Endothelial cell of umbilical vein (primary cell): ENCODE measurements around the gene STYXL1. TPM values are rescaled to one million over a fixed set of nuclear protein-coding genes. Genes with fewer than 3 reads are reported as not detected.

Experiments
- BruUV-seq: library from RNA; stranded (reverse); fragments of 400-500 nt; replicated peaks from 2 replicates; lab custom pipeline; 2021; lab: Mats Ljungman, UMichigan
- CTCF ChIA-PET: fragments of 300-600, 350-600 bp; sonication (Branson Sonifier 250); formaldehyde crosslinking; loops from one replicate; lab custom pipeline; 2021; ENCODE audit warnings: antibody characterized with exemption, inconsistent platforms; lab: Charles Lee
- POLR2A ChIA-PET: fragments of 300-600, 350-600 bp; sonication (Branson Sonifier 250); formaldehyde crosslinking; loops from one replicate; lab custom pipeline; 2021; ENCODE audit warnings: antibody characterized with exemption, inconsistent platforms; lab: Charles Lee
- DNase-seq: peaks from one replicate; pipeline ENCODE4 v3.0.0-alpha.2; 2011; ENCODE audit warnings: low read depth, low spot score
- FAIRE-seq: peaks from 2 replicates; lab custom pipeline; 2011; peaks lifted over from hg19 to GRCh38; lab: Jason Lieb, UNC
- H2AFZ ChIP-seq: 2 replicates; pipeline ENCODE4 v1.6.0; 2012; ENCODE audit warnings: low read depth, low read length, control low read depth, inconsistent platforms
- H3K27ac ChIP-seq: 2 replicates; pipeline ENCODE4 v1.5.1; 2011; ENCODE audit warnings: low read depth, mild to moderate bottlenecking, control low read depth, low read length, moderate library complexity; ENCODE audit not compliant: insufficient read depth
- H3K27me3 ChIP-seq, 2 experiments: 2 replicates each; pipeline versions ENCODE4 v1.6.0 to v1.6.1; 2011; ENCODE audit warnings: low read length in 2 of 2, mixed read lengths in 1 of 2; ENCODE audit not compliant: control insufficient read depth in 2 of 2, insufficient read depth in 2 of 2
- H3K36me3 ChIP-seq, 2 experiments: 2 replicates in 1 of 2; 3 replicates in 1 of 2; pipeline ENCODE4 v1.5.1; 2011; ENCODE audit warnings: low read length in 2 of 2, mild to moderate bottlenecking in 1 of 2, moderate library complexity in 1 of 2; ENCODE audit not compliant: control insufficient read depth in 2 of 2, insufficient read depth in 2 of 2; ENCODE audit errors: extremely low read depth in 1 of 2
- H3K4me1 ChIP-seq: 3 replicates; pipeline ENCODE4 v1.5.1; 2011; ENCODE audit warnings: mild to moderate bottlenecking, low read length; ENCODE audit not compliant: control insufficient read depth, insufficient read depth; ENCODE audit errors: extremely low read depth
- H3K4me2 ChIP-seq: 2 replicates; pipeline ENCODE4 v1.6.1; 2011; ENCODE audit warnings: low read length, control low read depth, mixed read lengths; ENCODE audit not compliant: insufficient read depth
- H3K4me3 ChIP-seq, 3 experiments: fragments of 200-600 bp in 1 of 3; sonication (generic), shearing (Covaris generic) in 1 of 3; replicated peaks in 1 of 3; 2 replicates each; pipeline ENCODE4 v1.5.1; 2011 to 2016; ENCODE audit warnings: control low read depth in 3 of 3, low read length in 3 of 3, mild to moderate bottlenecking in 2 of 3, inconsistent platforms in 1 of 3, low read depth in 1 of 3, moderate library complexity in 1 of 3; ENCODE audit not compliant: insufficient read depth in 1 of 3
- H3K79me2 ChIP-seq: 2 replicates; pipeline ENCODE4 v1.6.0; 2012; ENCODE audit warnings: low read length, inconsistent platforms; ENCODE audit not compliant: control insufficient read depth, insufficient read depth
- H3K9ac ChIP-seq: replicated peaks from 2 replicates; pipeline ENCODE3; 2011; ENCODE audit warnings: low read length, control low read depth; ENCODE audit not compliant: insufficient read depth; ENCODE audit errors: extremely low read depth
- H3K9me1 ChIP-seq: replicated peaks from 3 replicates; pipeline ENCODE4 v1.6.0; 2011; ENCODE audit warnings: mild to moderate bottlenecking, low read length; ENCODE audit not compliant: control insufficient read depth, insufficient read depth; ENCODE audit errors: extremely low read depth
- H3K9me3 ChIP-seq: replicated peaks from 2 replicates; pipeline ENCODE4 v1.5.1; 2012; ENCODE audit warnings: low read length, inconsistent platforms; ENCODE audit not compliant: control insufficient read depth, insufficient read depth
- H4K20me1 ChIP-seq: replicated peaks from 2 replicates; pipeline ENCODE3; 2011; ENCODE audit warnings: mild to moderate bottlenecking, low read length; ENCODE audit not compliant: control insufficient read depth, insufficient read depth; ENCODE audit errors: extremely low read depth
- EZH2 ChIP-seq: IDR thresholded peaks from 2 replicates; pipeline ENCODE4 v1.6.1; 2012; ENCODE audit warnings: borderline replicate concordance, low read depth, mild to moderate bottlenecking, moderate library complexity, low read length, inconsistent platforms; ENCODE audit not compliant: severe bottlenecking
- FOS ChIP-seq: IDR thresholded peaks from 2 replicates; pipeline ENCODE4 v1.6.1; 2011; ENCODE audit warnings: mild to moderate bottlenecking, low read length, moderate library complexity, borderline replicate concordance; ENCODE audit not compliant: insufficient read depth
- GATA2 ChIP-seq: IDR thresholded peaks from 2 replicates; pipeline ENCODE4 v1.7.0; 2011; ENCODE audit warnings: low read depth, mild to moderate bottlenecking, moderate library complexity, mixed read lengths, low read length; ENCODE audit not compliant: insufficient read length, insufficient read depth
- JUN ChIP-seq: IDR thresholded peaks from 2 replicates; pipeline ENCODE4 v1.6.1; 2011; ENCODE audit warnings: borderline replicate concordance, low read depth; ENCODE audit not compliant: insufficient read length, insufficient read depth
- MAX ChIP-seq: IDR thresholded peaks from 2 replicates; pipeline ENCODE4 v1.6.1; 2011; ENCODE audit not compliant: insufficient read depth, insufficient read length
- MYC ChIP-seq: IDR thresholded peaks from one replicate; pipeline ENCODE4 v1.6.1; 2011; ENCODE audit warnings: mild to moderate bottlenecking, low read depth, low read length
- POLR2A ChIP-seq: IDR thresholded peaks from 2 replicates; pipeline ENCODE4 v1.6.1; 2012; ENCODE audit warnings: low read depth, mild to moderate bottlenecking, control low read depth, low read length
- POLR2AphosphoS5 ChIP-seq: IDR thresholded peaks from 2 replicates; pipeline ENCODE4 v1.6.1; 2012; ENCODE audit warnings: low read depth, mild to moderate bottlenecking, control low read depth, low read length, moderate library complexity; ENCODE audit not compliant: insufficient read depth
- dilution Hi-C: fragments of 300-500 bp; cut with MboI; formaldehyde crosslinking; loops from one replicate; pipeline ENCODE4 v1.15.0; 2019; ENCODE audit warnings: low sequenced_read_pairs; ENCODE audit not compliant: extremely low pct_ligation_motif_present
- intact Hi-C: fragments of 100-400 bp; cut with micrococcal nuclease; formaldehyde crosslinking; loops from one replicate; pipeline ENCODE4 v1.10.0; 2022
- polyA plus RNA-seq, 4 experiments: library from polyadenylated mRNA; depleted of rRNA in 3 of 4; stranded (reverse) in 3 of 4; unstranded in 1 of 4; fragments of >200 nt; gene quantifications; 2 replicates each; pipeline versions ENCODE4 v1.2.1 to v1.2.3, GENCODE V29; 2011 to 2012; ENCODE audit warnings: missing spikeins in 1 of 4
- total RNA-seq: library from RNA; stranded (reverse); gene quantifications from 2 replicates; pipeline ENCODE4 v1.2.3, GENCODE V29; 2021
- TF ChIP-seq, protein P1 (sequence below), 2 donors: IDR thresholded peaks; 1 replicate in 1 of 2; 2 replicates in 1 of 2; pipeline ENCODE4 v1.5.1; 2011; ENCODE audit warnings: low read length in 2 of 2, mild to moderate bottlenecking in 2 of 2, moderate library complexity in 2 of 2, control low read depth in 1 of 2, inconsistent platforms in 1 of 2, low read depth in 1 of 2; ENCODE audit not compliant: insufficient read depth in 1 of 2; ENCODE audit errors: extremely low read depth in 1 of 2

STYXL1 gene
- total and polyA plus RNA-seq, 2 donors (not counting 3 experiments of a cell fraction or from before 2014, with no cell fraction given) = 23.0 to 67.6 TPM

DNA sequence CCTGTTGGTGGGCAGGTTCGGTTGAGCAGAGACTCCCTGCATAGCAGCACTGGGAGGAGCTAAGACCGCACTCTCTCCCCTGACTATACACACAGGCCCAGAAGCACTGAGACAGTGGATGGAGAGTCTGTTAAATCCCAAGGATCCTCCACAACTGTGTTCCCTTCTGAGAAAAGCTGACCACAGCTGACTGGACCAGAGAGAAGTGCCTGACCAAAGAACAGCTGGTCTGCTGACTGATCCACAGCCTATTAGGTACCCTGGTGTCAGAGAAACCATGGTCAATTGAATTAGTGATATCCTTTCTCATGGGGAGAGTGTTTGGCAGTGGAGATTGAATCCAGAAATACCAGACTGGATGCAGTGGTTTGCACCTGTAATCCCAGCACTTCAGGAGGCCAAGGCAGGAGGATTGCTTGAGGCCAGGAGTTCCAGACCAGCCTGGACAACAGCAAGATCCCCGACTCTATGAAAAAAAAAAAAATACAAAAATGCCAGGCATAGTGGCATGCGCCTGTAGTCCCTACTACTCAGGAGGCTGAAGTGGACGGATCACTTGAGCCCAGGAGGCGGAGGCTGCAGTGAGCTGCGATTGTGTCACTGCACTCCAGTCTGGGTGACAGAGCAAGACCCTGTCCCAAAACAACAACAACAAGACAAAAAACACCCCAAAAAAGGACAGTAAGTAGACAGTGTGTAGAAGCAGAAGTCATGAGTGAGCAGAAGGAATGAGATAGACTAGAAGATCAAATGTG is 25.6 kb downstream of the STYXL1 start:
- no peaks in the 10 kb centered on the region for H3K79me2 ChIP-seq
- no peaks in the 10 kb centered on the region for H3K9me3 ChIP-seq
- TF ChIP-seq, protein P1, sequence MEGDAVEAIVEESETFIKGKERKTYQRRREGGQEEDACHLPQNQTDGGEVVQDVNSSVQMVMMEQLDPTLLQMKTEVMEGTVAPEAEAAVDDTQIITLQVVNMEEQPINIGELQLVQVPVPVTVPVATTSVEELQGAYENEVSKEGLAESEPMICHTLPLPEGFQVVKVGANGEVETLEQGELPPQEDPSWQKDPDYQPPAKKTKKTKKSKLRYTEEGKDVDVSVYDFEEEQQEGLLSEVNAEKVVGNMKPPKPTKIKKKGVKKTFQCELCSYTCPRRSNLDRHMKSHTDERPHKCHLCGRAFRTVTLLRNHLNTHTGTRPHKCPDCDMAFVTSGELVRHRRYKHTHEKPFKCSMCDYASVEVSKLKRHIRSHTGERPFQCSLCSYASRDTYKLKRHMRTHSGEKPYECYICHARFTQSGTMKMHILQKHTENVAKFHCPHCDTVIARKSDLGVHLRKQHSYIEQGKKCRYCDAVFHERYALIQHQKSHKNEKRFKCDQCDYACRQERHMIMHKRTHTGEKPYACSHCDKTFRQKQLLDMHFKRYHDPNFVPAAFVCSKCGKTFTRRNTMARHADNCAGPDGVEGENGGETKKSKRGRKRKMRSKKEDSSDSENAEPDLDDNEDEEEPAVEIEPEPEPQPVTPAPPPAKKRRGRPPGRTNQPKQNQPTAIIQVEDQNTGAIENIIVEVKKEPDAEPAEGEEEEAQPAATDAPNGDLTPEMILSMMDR (IDR thresholded peaks at IDR 0.05; ENCODE audit: extremely low read depth in 1 of 2, insufficient read depth in 1 of 2, low read depth in 1 of 2, low read length in 2 of 2) = no peak
- TF ChIP-seq POLR2A = no peak
- TF ChIP-seq GATA2 = no peak
- no peak for TF ChIP-seq JUN
- no peak for TF ChIP-seq MAX
- TF ChIP-seq EZH2 = no peak
- no peak for TF ChIP-seq MYC
- no peak for TF ChIP-seq FOS
- no peak for TF ChIP-seq POLR2AphosphoS5
- H3K27me3 ChIP-seq = no peaks in the 10 kb centered on the region
- no peak overlapping the region for H2AFZ ChIP-seq
- BruUV-seq = no TSS peak
- dilution Hi-C loops (no loop called here), intact Hi-C loops (no loop called here)
- no peak overlapping the region for H3K4me3 ChIP-seq
- no peak overlapping the region for H3K27ac ChIP-seq
- ChIA-PET POLR2A (no interaction called here), CTCF (interaction anchor here (1.4 to 6.5 kb wide), 2 partner anchors 154 to 157 kb away, joined by 4 to 267 read pairs; no protein-coding TSS in a partner anchor)
- peaks cover 0 to 5% of the 10 kb centered on the region in 2 experiments for H3K36me3 ChIP-seq
- H4K20me1 ChIP-seq = no peaks in the 10 kb centered on the region
- no peak overlapping the region for H3K9ac ChIP-seq
- H3K4me2 ChIP-seq = no peak overlapping the region
- DNase-seq (no peak), FAIRE-seq (no peak)
- no peaks in the 10 kb centered on the region for H3K9me1 ChIP-seq
- peaks cover 2% of the 10 kb centered on the region for H3K4me1 ChIP-seq
